Testis (tissue), 2 donors: Measurements from ENCODE around the gene OTOP2.

Experiments used
- POLR2A ChIP-seq: fragments of 450-650 bp; IDR thresholded peaks from one replicate; pipeline ENCODE4 v1.6.1; 2017; ENCODE audit warnings: antibody characterized with exemption, mild to moderate bottlenecking, moderate library complexity
- TF ChIP-seq, protein P1 (sequence below), 3 experiments: fragments of 450-650 bp in 2 of 3; fragments of 200-600 bp in 1 of 3; sonication (generic) in 1 of 3; IDR thresholded peaks; one replicate each; pipeline ENCODE4 v1.5.1; 2016 to 2019; ENCODE audit warnings: antibody characterized with exemption in 3 of 3, mild to moderate bottlenecking in 2 of 3, moderate library complexity in 1 of 3

DNA sequence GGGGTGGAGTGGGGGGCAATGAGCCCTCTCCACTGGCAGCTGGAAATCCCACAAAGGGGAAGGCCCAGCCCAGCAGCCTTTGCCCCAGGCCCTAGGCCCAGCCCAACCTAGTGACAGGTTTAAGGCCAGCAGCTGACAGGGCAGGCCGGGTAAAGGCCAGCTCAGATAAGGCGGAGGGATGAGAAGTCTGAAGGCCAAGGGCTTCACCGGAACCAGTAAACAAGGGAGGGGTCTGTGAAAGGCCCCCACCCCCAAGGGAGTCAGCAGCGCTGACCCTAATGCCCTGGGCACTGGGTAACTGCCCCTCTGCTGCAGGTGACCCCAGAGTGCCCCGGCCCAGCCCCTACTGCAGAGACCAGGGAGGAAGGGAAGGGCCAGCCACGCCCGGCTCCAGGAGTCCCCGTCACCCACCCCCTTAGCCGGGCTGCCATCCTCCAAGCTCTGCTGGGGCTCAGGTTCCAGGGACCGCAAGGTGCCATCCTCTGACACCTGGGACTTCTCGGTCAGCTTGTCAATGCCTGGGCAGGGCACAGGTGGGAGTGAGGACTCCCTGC is 29.1 kb downstream of the OTOP2 start:
- TF ChIP-seq, protein P1, sequence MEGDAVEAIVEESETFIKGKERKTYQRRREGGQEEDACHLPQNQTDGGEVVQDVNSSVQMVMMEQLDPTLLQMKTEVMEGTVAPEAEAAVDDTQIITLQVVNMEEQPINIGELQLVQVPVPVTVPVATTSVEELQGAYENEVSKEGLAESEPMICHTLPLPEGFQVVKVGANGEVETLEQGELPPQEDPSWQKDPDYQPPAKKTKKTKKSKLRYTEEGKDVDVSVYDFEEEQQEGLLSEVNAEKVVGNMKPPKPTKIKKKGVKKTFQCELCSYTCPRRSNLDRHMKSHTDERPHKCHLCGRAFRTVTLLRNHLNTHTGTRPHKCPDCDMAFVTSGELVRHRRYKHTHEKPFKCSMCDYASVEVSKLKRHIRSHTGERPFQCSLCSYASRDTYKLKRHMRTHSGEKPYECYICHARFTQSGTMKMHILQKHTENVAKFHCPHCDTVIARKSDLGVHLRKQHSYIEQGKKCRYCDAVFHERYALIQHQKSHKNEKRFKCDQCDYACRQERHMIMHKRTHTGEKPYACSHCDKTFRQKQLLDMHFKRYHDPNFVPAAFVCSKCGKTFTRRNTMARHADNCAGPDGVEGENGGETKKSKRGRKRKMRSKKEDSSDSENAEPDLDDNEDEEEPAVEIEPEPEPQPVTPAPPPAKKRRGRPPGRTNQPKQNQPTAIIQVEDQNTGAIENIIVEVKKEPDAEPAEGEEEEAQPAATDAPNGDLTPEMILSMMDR (IDR thresholded peaks at IDR 0.05) = no peak
- TF ChIP-seq POLR2A = no peak
